H1 (cell line): ENCODE results near the gene TMPRSS9. TPM values are rescaled to one million over a fixed set of nuclear protein-coding genes. Genes with fewer than 3 reads are reported as not detected.

Source experiments
- CTCF ChIA-PET: fragments of 300-600 bp; sonication (Branson Sonifier 250); formaldehyde crosslinking; loops from one replicate; lab custom pipeline; 2021; ENCODE audit not compliant: partially characterized antibody; lab: Charles Lee
- POLR2A ChIA-PET: fragments of 300-600 bp; sonication (Branson Sonifier 250); formaldehyde crosslinking; loops from one replicate; lab custom pipeline; 2021; ENCODE audit warnings: inconsistent platforms; ENCODE audit not compliant: partially characterized antibody; lab: Charles Lee
- DNase-seq, 2 experiments: peaks; one replicate each; pipeline versions ENCODE4 v3.0.0 to v3.0.0-alpha.2; 2010 to 2022; ENCODE audit warnings: low spot score in 2 of 2, low read depth in 1 of 2, mixed read lengths in 1 of 2
- FAIRE-seq: peaks from 2 replicates; lab custom pipeline; 2011; peaks lifted over from hg19 to GRCh38; lab: Jason Lieb, UNC
- H2AFZ ChIP-seq: 2 replicates; pipeline ENCODE4 v1.8.1; 2012; ENCODE audit warnings: low read length, inconsistent platforms
- H2AK5ac ChIP-seq: 2 replicates; pipeline ENCODE4 v1.6.1; 2013; ENCODE audit warnings: low read depth, low read length
- H2BK120ac ChIP-seq: replicated peaks from 2 replicates; pipeline ENCODE3; 2013; ENCODE audit warnings: low read depth, low read length, inconsistent platforms
- H2BK12ac ChIP-seq: 2 replicates; pipeline ENCODE4 v1.6.1; 2013; ENCODE audit warnings: low read depth, low read length
- H2BK15ac ChIP-seq: 2 replicates; pipeline ENCODE4 v1.6.1; 2013; ENCODE audit warnings: low read length
- H2BK20ac ChIP-seq: 2 replicates; pipeline ENCODE4 v1.6.1; 2013; ENCODE audit warnings: low read length
- H2BK5ac ChIP-seq: 2 replicates; pipeline ENCODE4 v1.6.1; 2013; ENCODE audit warnings: low read depth, low read length
- H3K14ac ChIP-seq: 2 replicates; pipeline ENCODE4 v1.6.1; 2013; ENCODE audit warnings: inconsistent platforms; ENCODE audit not compliant: insufficient read length
- H3K18ac ChIP-seq: 2 replicates; pipeline ENCODE4 v1.6.1; 2013; ENCODE audit warnings: low read length; ENCODE audit errors: extremely low read depth
- H3K23ac ChIP-seq: 2 replicates; pipeline ENCODE4 v1.6.1; 2013; ENCODE audit warnings: inconsistent platforms; ENCODE audit not compliant: insufficient read length
- H3K23me2 ChIP-seq: 2 replicates; pipeline ENCODE4 v1.6.1; 2013; ENCODE audit warnings: low read depth, low read length
- H3K27ac ChIP-seq: 2 replicates; pipeline ENCODE4 v1.6.1; 2011; ENCODE audit warnings: low read depth, low read length, inconsistent platforms
- H3K27me3 ChIP-seq, 4 experiments: replicated peaks in 1 of 4; 1 replicate in 1 of 4; 2 replicates in 3 of 4; pipeline versions ENCODE4 v1.6.1 to v1.8.1; 2011 to 2013; ENCODE audit warnings: low read length in 3 of 4, mild to moderate bottlenecking in 3 of 4, inconsistent platforms in 2 of 4, mixed read lengths in 2 of 4, moderate library complexity in 1 of 4; ENCODE audit not compliant: control insufficient read depth in 3 of 4, insufficient read depth in 3 of 4; ENCODE audit errors: extremely low read depth in 1 of 4
- H3K36me3 ChIP-seq, 4 experiments: 2 replicates each; pipeline versions ENCODE4 v1.6.1 to v1.8.1; 2011 to 2013; ENCODE audit warnings: mild to moderate bottlenecking in 4 of 4, low read length in 3 of 4, moderate library complexity in 2 of 4, control low read depth in 1 of 4, inconsistent platforms in 1 of 4; ENCODE audit not compliant: insufficient read depth in 4 of 4, control insufficient read depth in 2 of 4
- H3K4ac ChIP-seq: replicated peaks from 2 replicates; pipeline ENCODE3; 2013; ENCODE audit warnings: low read length, low read depth, mixed read lengths, inconsistent platforms; ENCODE audit not compliant: insufficient read length
- H3K4me1 ChIP-seq, 4 experiments: replicated peaks in 1 of 4; 1 replicate in 1 of 4; 2 replicates in 3 of 4; pipeline versions ENCODE4 v1.6.1 to v1.8.1; 2011 to 2013; ENCODE audit warnings: low read length in 3 of 4, inconsistent platforms in 2 of 4, mixed read lengths in 1 of 4; ENCODE audit not compliant: insufficient read depth in 4 of 4, control insufficient read depth in 3 of 4
- H3K4me2 ChIP-seq, 2 experiments: 2 replicates each; pipeline versions ENCODE4 v1.6.1 to v1.8.1; 2011 to 2013; ENCODE audit warnings: low read depth in 2 of 2, low read length in 2 of 2, control low read depth in 1 of 2, inconsistent platforms in 1 of 2, mild to moderate bottlenecking in 1 of 2; ENCODE audit not compliant: insufficient read depth in 1 of 2
- H3K4me3 ChIP-seq, 4 experiments: fragments of 200-600, 300-600 bp in 1 of 4; sonication (generic), shearing (Covaris generic), sonication (Bioruptor Twin) in 1 of 4; 2 replicates each; pipeline versions ENCODE4 v1.5.1 to v1.8.1; 2011 to 2016; ENCODE audit warnings: low read length in 4 of 4, low read depth in 3 of 4, control low read depth in 2 of 4, inconsistent platforms in 2 of 4, mild to moderate bottlenecking in 2 of 4, mixed read lengths in 1 of 4, moderate library complexity in 1 of 4; ENCODE audit not compliant: insufficient read depth in 2 of 4; ENCODE audit errors: extremely low read depth in 1 of 4
- H3K56ac ChIP-seq: replicated peaks from 2 replicates; pipeline ENCODE3; 2013; ENCODE audit warnings: low read depth, mild to moderate bottlenecking, mixed read lengths, low read length, inconsistent platforms; ENCODE audit not compliant: insufficient read length
- H3K79me1 ChIP-seq: 2 replicates; pipeline ENCODE4 v1.6.1; 2013; ENCODE audit warnings: low read depth, low read length, control low read depth
- H3K79me2 ChIP-seq, 2 experiments: 2 replicates each; pipeline versions ENCODE4 v1.6.1 to v1.8.1; 2012 to 2013; ENCODE audit warnings: low read length in 2 of 2, mild to moderate bottlenecking in 2 of 2, inconsistent platforms in 1 of 2; ENCODE audit not compliant: insufficient read depth in 2 of 2, control insufficient read depth in 1 of 2
- H3K9ac ChIP-seq, 4 experiments: replicated peaks in 1 of 4; 1 replicate in 1 of 4; 2 replicates in 3 of 4; pipeline versions ENCODE4 v1.6.1 to v1.8.1; 2011 to 2013; ENCODE audit warnings: low read depth in 3 of 4, low read length in 3 of 4, control low read depth in 2 of 4, mild to moderate bottlenecking in 2 of 4, moderate library complexity in 2 of 4, inconsistent platforms in 1 of 4; ENCODE audit errors: extremely low read depth in 1 of 4
- H3K9me3 ChIP-seq, 2 experiments: 2 replicates each; pipeline versions ENCODE4 v1.6.1 to v1.8.1; 2012 to 2013; ENCODE audit warnings: mild to moderate bottlenecking in 2 of 2, moderate library complexity in 2 of 2, control low read depth in 1 of 2, inconsistent platforms in 1 of 2, low read depth in 1 of 2, low read length in 1 of 2, mixed read lengths in 1 of 2; ENCODE audit not compliant: insufficient read depth in 2 of 2
- H4K20me1 ChIP-seq, 2 experiments: replicated peaks in 1 of 2; 2 replicates each; pipeline versions ENCODE3 to v1.8.1; 2011 to 2013; ENCODE audit warnings: inconsistent platforms in 2 of 2, low read length in 2 of 2, mild to moderate bottlenecking in 1 of 2; ENCODE audit not compliant: insufficient read depth in 2 of 2, control insufficient read depth in 1 of 2
- H4K5ac ChIP-seq: 2 replicates; pipeline ENCODE4 v1.6.1; 2013; ENCODE audit warnings: low read length, low read depth, mixed read lengths, inconsistent platforms; ENCODE audit not compliant: insufficient read length
- H4K8ac ChIP-seq: 2 replicates; pipeline ENCODE4 v1.8.0; 2013; ENCODE audit warnings: mild to moderate bottlenecking, moderate library complexity, low read length, inconsistent platforms; ENCODE audit not compliant: insufficient read depth; ENCODE audit errors: extremely low read depth
- H4K91ac ChIP-seq: replicated peaks from 2 replicates; pipeline ENCODE3; 2013; ENCODE audit warnings: low read length, mixed read lengths, inconsistent platforms; ENCODE audit not compliant: insufficient read length
- ATF2 ChIP-seq: IDR thresholded peaks from 2 replicates; pipeline ENCODE4 v1.6.1; 2012; ENCODE audit warnings: low read length, inconsistent platforms
- BCL11A ChIP-seq, 2 experiments: IDR thresholded peaks; one replicate each; pipeline ENCODE4 v1.6.1; 2011; ENCODE audit warnings: low read depth in 2 of 2, low read length in 2 of 2, mild to moderate bottlenecking in 2 of 2
- HDAC6 ChIP-seq: IDR thresholded peaks from one replicate; pipeline ENCODE4 v1.7.1; 2012; ENCODE audit warnings: low read depth, mild to moderate bottlenecking, inconsistent platforms, low read length, moderate library complexity
- POU5F1 ChIP-seq: IDR thresholded peaks from 2 replicates; pipeline ENCODE4 v1.6.1; 2011; ENCODE audit warnings: low read depth, mild to moderate bottlenecking, low read length, moderate library complexity
- RBBP5 ChIP-seq: IDR thresholded peaks from 2 replicates; pipeline ENCODE4 v1.7.1; 2012; ENCODE audit warnings: low read depth, mild to moderate bottlenecking, inconsistent platforms, low read length, moderate library complexity, borderline replicate concordance
- RXRA ChIP-seq: IDR thresholded peaks from 2 replicates; pipeline ENCODE4 v1.6.1; 2011; ENCODE audit warnings: low read depth, mild to moderate bottlenecking, low read length, moderate library complexity; ENCODE audit not compliant: insufficient read depth
- SIX5 ChIP-seq: IDR thresholded peaks from 2 replicates; pipeline ENCODE4 v1.6.1; 2011; ENCODE audit warnings: mild to moderate bottlenecking, low read depth, low read length
- SP4 ChIP-seq: IDR thresholded peaks from 2 replicates; pipeline ENCODE4 v1.6.1; 2012; ENCODE audit warnings: low read length, inconsistent platforms
- YY1 ChIP-seq: IDR thresholded peaks from 2 replicates; pipeline ENCODE4 v1.6.1; 2011; ENCODE audit warnings: low read depth, mild to moderate bottlenecking, low read length
- WGBS, 2 experiments: shearing (Covaris generic) in 1 of 2; methylation state at CpG; one replicate each; pipeline versions ENCODE4 v1.1.6 to v1.1.7; 2013 to 2015; ENCODE audit warnings: low lambda C conversion rate in 2 of 2, mixed read lengths in 2 of 2, inconsistent platforms in 1 of 2, low coverage in 1 of 2, missing lambda C conversion rate in 1 of 2; ENCODE audit not compliant: insufficient replicate concordance in 2 of 2, insufficient coverage in 1 of 2, insufficient read length in 1 of 2; ENCODE audit errors: extremely low coverage in 1 of 2, missing lambda C conversion rate in 1 of 2; 5-methylcytosine and 5-hydroxymethylcytosine counted together
- polyA plus RNA-seq, 7 experiments: library from polyadenylated mRNA; depleted of rRNA in 3 of 7; stranded (reverse) in 5 of 7; unstranded in 2 of 7; fragments of >200 nt in 5 of 7; fragments of 200-250 nt in 2 of 7; gene quantifications; 1 replicate in 5 of 7; 2 replicates in 1 of 7; 4 replicates in 1 of 7; pipeline versions ENCODE4 v1.2.1 to v1.2.3, GENCODE V29; 2011 to 2013; ENCODE audit warnings: missing spikeins in 2 of 7, mixed read lengths in 2 of 7
- total RNA-seq: library from RNA; stranded (reverse); fragmentation: NEBNext Ultra II Directional; extraction: Animal tissue kit (Norgen Biotek cat#: 25700); gene quantifications from 2 replicates; pipeline ENCODE4 v1.2.1, GENCODE V29; 2021

TMPRSS9 gene
- total and polyA plus RNA-seq, 2 of the 8 experiments (the other 6 are each of a cell fraction or from before 2014, with no cell fraction given), result 0.15 to 0.19 TPM

DNA sequence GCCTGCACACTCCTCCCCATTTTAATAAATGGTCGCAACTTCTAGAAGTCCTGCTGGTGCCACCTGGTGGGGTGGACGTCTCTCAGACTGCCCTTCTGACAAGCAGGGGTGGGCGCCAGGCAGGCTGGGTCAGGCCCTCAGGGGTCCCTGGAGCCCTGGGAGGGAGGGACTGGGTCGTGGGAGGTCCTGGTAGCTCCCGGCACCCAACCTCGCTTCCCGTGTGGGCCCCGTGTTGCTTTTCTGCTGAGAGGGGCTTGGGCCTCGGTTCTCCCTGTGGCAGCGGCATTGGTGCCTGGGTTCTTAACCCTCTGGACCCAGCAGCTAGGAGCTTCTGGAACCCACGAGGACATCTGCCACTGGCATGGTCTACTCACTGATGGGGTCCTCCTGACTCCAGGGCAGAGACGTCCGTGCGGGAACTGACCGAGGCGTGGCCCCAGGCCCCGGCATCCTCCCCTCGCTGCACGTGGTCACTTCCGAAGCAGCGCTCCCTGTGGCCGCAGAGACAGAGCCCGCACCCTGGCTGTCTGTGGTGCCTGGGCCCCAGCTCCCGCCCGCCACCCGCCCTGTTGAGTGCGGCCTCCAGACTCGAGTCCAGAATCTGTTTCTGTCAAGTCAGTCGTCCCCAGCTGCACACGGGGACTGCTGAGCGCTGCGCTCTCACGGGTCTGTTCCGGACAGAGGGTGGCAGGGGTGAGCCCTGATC, 6.0 kb upstream of the TMPRSS9 start:
- no peak overlapping the region; the same call in 1 of the 2 replicates for H2BK5ac ChIP-seq
- H3K4ac ChIP-seq, result no peak overlapping the region
- H4K8ac ChIP-seq, result no peak overlapping the region
- no peak overlapping the region for H3K18ac ChIP-seq
- H2AFZ ChIP-seq, result no peak overlapping the region
- no peak overlapping the region for H4K5ac ChIP-seq
- H2BK15ac ChIP-seq, result no peak overlapping the region
- no peak overlapping the region for H3K27ac ChIP-seq
- H2BK12ac ChIP-seq, result no peak overlapping the region
- no peak overlapping the region for H2BK120ac ChIP-seq
- peaks cover 0 to 7% (median 2%) of the 10 kb centered on the region in 4 experiments; a peak in 3 of 8 replicates for H3K36me3 ChIP-seq
- H3K4me1 ChIP-seq, result no peaks in the 10 kb centered on the region
- peaks cover 0 to 12% of the 10 kb centered on the region in 2 experiments for H4K20me1 ChIP-seq
- H3K9me3 ChIP-seq, result no peaks in the 10 kb centered on the region
- no peak overlapping the region for H3K9ac ChIP-seq
- ChIA-PET POLR2A (interaction anchor here (0.9 to 1.6 kb wide), 6 partner anchors 10 to 104 kb away, joined by 3 to 9 read pairs (median 4); no protein-coding TSS in a partner anchor), CTCF (interaction anchor here (0.6 to 4.3 kb wide), 6 partner anchors 9 to 39 kb away, joined by 3 to 18 read pairs (median 3); no protein-coding TSS in a partner anchor)
- H3K56ac ChIP-seq, result no peak overlapping the region
- FAIRE-seq, result no peak
- 90% methylated on average over 34 of the region's 34 CpGs; no CpG with 5 or more reads in 1 of the 2 experiments for whole genome bisulfite sequencing, 2 experiments
- no peak overlapping the region for H3K4me3 ChIP-seq
- H3K4me2 ChIP-seq, result no peak overlapping the region
- no peak overlapping the region for H3K14ac ChIP-seq
- H2AK5ac ChIP-seq, result no peak overlapping the region
- H3K79me1 ChIP-seq, result no peaks in the 10 kb centered on the region
- H4K91ac ChIP-seq, result no peak overlapping the region
- peaks cover 16% of the 10 kb centered on the region; the same call in 1 of the 2 replicates for H3K23me2 ChIP-seq
- H3K27me3 ChIP-seq, result no peaks in the 10 kb centered on the region
- no peak overlapping the region for H2BK20ac ChIP-seq
- no peak overlapping the region for H3K23ac ChIP-seq
- H3K79me2 ChIP-seq, result no peaks in the 10 kb centered on the region
- DNase-seq, result no peak
- no peak for TF ChIP-seq POU5F1
- no peak for TF ChIP-seq SP4
- TF ChIP-seq SIX5, result no peak
- TF ChIP-seq RXRA, result no peak
- no peak for TF ChIP-seq YY1
- no peak for TF ChIP-seq BCL11A (IDR thresholded peaks at IDR 0.05; ENCODE audit: low read depth in 2 of 2, low read length in 2 of 2)
- no peak for TF ChIP-seq ATF2
- TF ChIP-seq HDAC6, result no peak
- TF ChIP-seq RBBP5, result no peak
